GM12878 (cell line): ENCODE measurements around the gene COQ9. TPM values are rescaled to one million over a fixed set of nuclear protein-coding genes. Genes with fewer than 3 reads are reported as not detected.

Source experiments
- ATF3 ChIP-seq: IDR thresholded peaks from 2 replicates; pipeline ENCODE4 v1.6.1; 2011; ENCODE audit warnings: low read depth, mild to moderate bottlenecking, low read length, moderate library complexity, borderline replicate concordance; ENCODE audit errors: extremely low read depth
- BACH1 ChIP-seq: fragments of 450-650 bp; IDR thresholded peaks from 2 replicates; pipeline ENCODE4 v1.6.1; 2017; ENCODE audit warnings: mild to moderate bottlenecking, borderline replicate concordance
- BCL11A ChIP-seq: IDR thresholded peaks from 2 replicates; pipeline ENCODE4 v1.6.1; 2011; ENCODE audit warnings: low read depth, low read length
- BCL3 ChIP-seq: IDR thresholded peaks from 2 replicates; pipeline ENCODE4 v1.6.1; 2011; ENCODE audit warnings: borderline replicate concordance, low read depth, mild to moderate bottlenecking, moderate library complexity, low read length; ENCODE audit not compliant: insufficient read depth, poor library complexity, severe bottlenecking
- CBFB ChIP-seq: IDR thresholded peaks from 2 replicates; pipeline ENCODE4 v1.6.1; 2016; ENCODE audit warnings: antibody characterized with exemption, low read depth
- CHD2 ChIP-seq: IDR thresholded peaks from 2 replicates; pipeline ENCODE4 v1.6.1; 2011; ENCODE audit warnings: low read depth, low read length, improper control_type of control experiment, borderline replicate concordance
- E2F4 ChIP-seq: IDR thresholded peaks from 2 replicates; pipeline ENCODE4 v1.6.1; 2012; ENCODE audit warnings: low read depth, low read length, improper control_type of control experiment
- EGR1 ChIP-seq, 2 experiments: IDR thresholded peaks; 1 replicate in 1 of 2; 2 replicates in 1 of 2; pipeline ENCODE4 v1.6.1; 2011 to 2012; ENCODE audit warnings: low read depth in 2 of 2, low read length in 2 of 2, borderline replicate concordance in 1 of 2, mild to moderate bottlenecking in 1 of 2, moderate library complexity in 1 of 2
- IRF3 ChIP-seq: fragments of 450-650 bp; IDR thresholded peaks from 2 replicates; pipeline ENCODE4 v1.6.1; 2014; ENCODE audit warnings: mild to moderate bottlenecking
- NR2C2 ChIP-seq: IDR thresholded peaks from 2 replicates; pipeline ENCODE4 v1.6.1; 2011; ENCODE audit warnings: borderline replicate concordance, low read depth; ENCODE audit not compliant: control insufficient read depth, insufficient read length
- NRF1 ChIP-seq: conservative IDR thresholded peaks from 2 replicates; pipeline ENCODE4 v1.6.1; 2011; ENCODE audit warnings: mild to moderate bottlenecking, low read depth, low read length, improper control_type of control experiment
- PKNOX1 ChIP-seq: fragments of 450-650 bp; IDR thresholded peaks from 2 replicates; pipeline ENCODE4 v1.6.1; 2016; ENCODE audit warnings: mild to moderate bottlenecking
- PRDM15 ChIP-seq: fragments of 450-650 bp; formaldehyde crosslinking; IDR thresholded peaks from 2 replicates; pipeline ENCODE4 v1.4.0; 2020; ENCODE audit warnings: mild to moderate bottlenecking, moderate library complexity
- SMC3 ChIP-seq: IDR thresholded peaks from 2 replicates; pipeline ENCODE4 v1.6.1; 2011; ENCODE audit warnings: low read length, improper control_type of control experiment, borderline replicate concordance
- TAF1 ChIP-seq: IDR thresholded peaks from 2 replicates; pipeline ENCODE4 v1.6.1; 2011; ENCODE audit warnings: mild to moderate bottlenecking, low read depth, low read length, borderline replicate concordance
- TARDBP ChIP-seq: IDR thresholded peaks from 2 replicates; pipeline ENCODE4 v1.6.1; 2016; ENCODE audit warnings: borderline replicate concordance
- YBX1 ChIP-seq: fragments of 450-650 bp; IDR thresholded peaks from 2 replicates; pipeline ENCODE4 v1.6.1; 2016; ENCODE audit warnings: antibody characterized with exemption
- polyA plus RNA-seq, 11 experiments: library from polyadenylated mRNA; depleted of rRNA in 4 of 11; unstranded in 6 of 11; stranded (reverse) in 5 of 11; fragments of >200 nt; fragmentation: Nextera tagmentation in 4 of 11; fragmentation: Illumina TruSeq in 1 of 11; extraction: Ambion mirVana in 4 of 11; extraction: Trizol in 1 of 11; gene quantifications; 1 replicate in 1 of 11; 2 replicates in 10 of 11; pipeline versions ENCODE4 v1.2.1 to v1.2.3, GENCODE V29; 2011 to 2016; ENCODE audit warnings: inconsistent platforms in 2 of 11, missing spikeins in 2 of 11, low read depth in 1 of 11
- total RNA-seq, 4 experiments: library from RNA; depleted of rRNA in 3 of 4; stranded (reverse); fragments of >200 nt in 3 of 4; fragmentation: Illumina TruSeq in 1 of 4; extraction: Trizol in 1 of 4; gene quantifications; 2 replicates each; pipeline versions ENCODE4 v1.2.1 to v1.2.3, GENCODE V29; 2013 to 2021

Gene COQ9
- total and polyA plus RNA-seq, 10 of the 15 experiments (the other 5 are each of a cell fraction or from before 2014, with no cell fraction given) = 24.1 to 79.7 (median 50.1) TPM

- TF ChIP-seq SMC3 (no peak), TARDBP (no peak), TAF1 (no peak), E2F4 (no peak), CBFB (no peak), NR2C2 (no peak), BCL3 (no peak), BACH1 (no peak), YBX1 (no peak), PRDM15 (CRISPR knock-in tag) (no peak), CHD2 (no peak), ATF3 (no peak), PKNOX1 (no peak), BCL11A (no peak), IRF3 (no peak), EGR1 (IDR thresholded peaks at IDR 0.05; ENCODE audit: borderline replicate concordance in 1 of 2, low read depth in 2 of 2, low read length in 2 of 2) (peak in 1 of 2 experiments; percentile 62; a peak in 1 of 3 replicates), NRF1 (no peak)
These were observed 38.9 kb downstream of the COQ9 start, which contains the start of gene DOK4 (continued) for GRCh38 chr16:57485916-57486857.
